HCT116 (cell line): ENCODE data around the gene TP53AIP1. TPM values are rescaled to one million over a fixed set of nuclear protein-coding genes. Genes with fewer than 3 reads are reported as not detected.

Experiments
- ATAC-seq: fragments of 200-7000 bp; cut with Tn5 transposase; 2 replicates; pipeline ENCODE4 v1.9.1; 2020; ENCODE audit warnings: mild to moderate bottlenecking, moderate library complexity
- BruUV-seq: library from RNA; stranded (reverse); fragments of 400-500 nt; replicated peaks from 2 replicates; lab custom pipeline; 2021; lab: Mats Ljungman, UMichigan
- CTCF ChIA-PET: fragments of 300-600 bp; sonication (Branson Sonifier 250); formaldehyde crosslinking; loops from one replicate; lab custom pipeline; 2021; ENCODE audit warnings: antibody characterized with exemption; lab: Charles Lee
- POLR2A ChIA-PET: fragments of 300-600, 350-600 bp; sonication (Branson Sonifier 250); formaldehyde crosslinking; loops from one replicate; lab custom pipeline; 2021; ENCODE audit warnings: antibody characterized with exemption; lab: Charles Lee
- RAD21 ChIA-PET, 2 experiments: fragments of 300-600 bp; sonication (Branson Sonifier 250); formaldehyde crosslinking; loops; one replicate each; lab custom pipeline; 2023; ENCODE audit warnings: low total read pairs in 2 of 2; ENCODE audit not compliant: uncharacterized antibody in 2 of 2, unreplicated experiment in 2 of 2, low non-redundant PET in 1 of 2; lab: Charles Lee
- DNase-seq: peaks from one replicate; pipeline ENCODE4 v3.0.0-alpha.2; 2010; ENCODE audit warnings: low read depth, low spot score
- H2AFZ ChIP-seq: fragments of 200-600 bp; shearing (Covaris generic), sonication (generic); 2 replicates; pipeline ENCODE4 v1.6.1; 2017; ENCODE audit warnings: low read depth, mixed run types, mixed read lengths, antibody characterized with exemption, low read length; ENCODE audit not compliant: poor library complexity, severe bottlenecking
- H3K27ac ChIP-seq: 2 replicates; pipeline ENCODE4 v1.5.1; 2012; ENCODE audit warnings: low read depth, low read length
- H3K27me3 ChIP-seq: fragments of 200-600 bp; sonication (generic); 2 replicates; pipeline ENCODE4 v1.6.1; 2016; ENCODE audit warnings: mixed run types, low read length, mixed read lengths; ENCODE audit not compliant: insufficient read depth
- H3K36me3 ChIP-seq, 2 experiments: fragments of 200-500 bp in 1 of 2; fragments of 200-600 bp in 1 of 2; sonication (Bioruptor generic) in 1 of 2; sonication (generic) in 1 of 2; 2 replicates each; pipeline versions ENCODE4 v1.5.1 to v1.6.1; 2014 to 2016; ENCODE audit warnings: low read length in 2 of 2, inconsistent platforms in 1 of 2, mixed read lengths in 1 of 2, mixed run types in 1 of 2; ENCODE audit not compliant: insufficient read depth in 2 of 2, control insufficient read depth in 1 of 2
- H3K4me1 ChIP-seq, 2 experiments: fragments of 200-600 bp in 1 of 2; sonication (generic) in 1 of 2; 2 replicates each; pipeline versions ENCODE4 v1.5.1 to v1.6.1; 2012 to 2017; ENCODE audit warnings: low read length in 2 of 2, inconsistent platforms in 1 of 2, mild to moderate bottlenecking in 1 of 2, mixed read lengths in 1 of 2, mixed run types in 1 of 2, moderate library complexity in 1 of 2; ENCODE audit not compliant: insufficient read depth in 2 of 2, control insufficient read depth in 1 of 2
- H3K4me2 ChIP-seq: fragments of 200-600 bp; sonication (generic); 2 replicates; pipeline ENCODE4 v1.6.1; 2017; ENCODE audit warnings: mixed run types, low read length, mixed read lengths
- H3K4me3 ChIP-seq, 2 experiments: fragments of 200-600 bp in 1 of 2; sonication (generic) in 1 of 2; replicated peaks in 1 of 2; 2 replicates each; pipeline ENCODE4 v1.5.1; 2011 to 2016; ENCODE audit warnings: low read length in 2 of 2, control low read depth in 1 of 2, low read depth in 1 of 2, mild to moderate bottlenecking in 1 of 2, mixed read lengths in 1 of 2, mixed run types in 1 of 2
- H3K79me2 ChIP-seq: fragments of 200-600 bp; sonication (generic); 2 replicates; pipeline ENCODE4 v1.6.1; 2017; ENCODE audit warnings: mild to moderate bottlenecking, mixed run types, low read length, moderate library complexity, mixed read lengths; ENCODE audit not compliant: insufficient read depth
- H3K9ac ChIP-seq: fragments of 200-600 bp; sonication (generic); 2 replicates; pipeline ENCODE4 v1.6.1; 2016; ENCODE audit warnings: low read length, mixed read lengths
- H3K9me2 ChIP-seq: fragments of 200-600 bp; sonication (generic), shearing (Covaris generic); 2 replicates; pipeline ENCODE4 v1.6.1; 2017; ENCODE audit warnings: mixed run types, mild to moderate bottlenecking, moderate library complexity; ENCODE audit not compliant: insufficient read depth
- H3K9me3 ChIP-seq, 2 experiments: fragments of 200-500 bp in 1 of 2; fragments of 200-600 bp in 1 of 2; sonication (Bioruptor generic) in 1 of 2; sonication (generic) in 1 of 2; 2 replicates each; pipeline ENCODE4 v1.6.1; 2014 to 2017; ENCODE audit warnings: low read length in 2 of 2, mixed read lengths in 2 of 2, inconsistent platforms in 1 of 2, low read depth in 1 of 2, mild to moderate bottlenecking in 1 of 2, mixed run types in 1 of 2, moderate library complexity in 1 of 2; ENCODE audit not compliant: control insufficient read depth in 1 of 2, insufficient read depth in 1 of 2
- H4K20me1 ChIP-seq: fragments of 200-600 bp; sonication (generic), shearing (Covaris generic); 2 replicates; pipeline ENCODE4 v1.6.1; 2017; ENCODE audit warnings: mixed run types, mild to moderate bottlenecking, moderate library complexity; ENCODE audit not compliant: insufficient read depth
- CBX3 ChIP-seq: IDR thresholded peaks from 2 replicates; pipeline ENCODE4 v1.6.1; 2012; ENCODE audit warnings: low read depth
- EGR1 ChIP-seq: IDR thresholded peaks from 2 replicates; pipeline ENCODE4 v1.6.1; 2012; ENCODE audit warnings: low read depth
- ELF1 ChIP-seq: IDR thresholded peaks from 2 replicates; pipeline ENCODE4 v1.6.1; 2012; ENCODE audit warnings: low read depth, borderline replicate concordance
- EZH2 ChIP-seq: fragments of 200-600 bp; sonication (generic); IDR thresholded peaks from 2 replicates; pipeline ENCODE4 v1.6.1; 2017; ENCODE audit warnings: antibody characterized with exemption, mixed run types
- FOSL1 ChIP-seq: IDR thresholded peaks from 2 replicates; pipeline ENCODE4 v1.6.1; 2012; ENCODE audit warnings: low read depth
- JUND ChIP-seq: IDR thresholded peaks from 2 replicates; pipeline ENCODE4 v1.6.1; 2012
- POLR2A ChIP-seq: IDR thresholded peaks from 2 replicates; pipeline ENCODE4 v1.7.0; 2011; ENCODE audit warnings: borderline replicate concordance; ENCODE audit not compliant: insufficient read depth, insufficient read length; ENCODE audit errors: extremely low read depth
- SIN3A ChIP-seq: IDR thresholded peaks from 2 replicates; pipeline ENCODE4 v1.6.1; 2012; ENCODE audit warnings: low read depth
- SP1 ChIP-seq: IDR thresholded peaks from 2 replicates; pipeline ENCODE4 v1.6.1; 2012; ENCODE audit warnings: low read depth
- SRF ChIP-seq: IDR thresholded peaks from 2 replicates; pipeline ENCODE4 v1.6.1; 2012; ENCODE audit warnings: low read depth
- YY1 ChIP-seq: IDR thresholded peaks from 2 replicates; pipeline ENCODE4 v1.6.1; 2011; ENCODE audit warnings: low read length, low read depth, moderate library complexity, mild to moderate bottlenecking; ENCODE audit not compliant: insufficient replicate concordance; ENCODE audit errors: extremely low read depth
- ZFX ChIP-seq: fragments of 450-650 bp; IDR thresholded peaks from 2 replicates; pipeline ENCODE4 v1.6.1; 2017
- intact Hi-C: fragments of 100-400 bp; cut with micrococcal nuclease; formaldehyde crosslinking; loops from 2 replicates; pipeline ENCODE4 v1.10.0; 2022
- total RNA-seq: library from RNA; stranded (reverse); gene quantifications from one replicate; pipeline ENCODE4 v1.2.1, GENCODE V29; 2021; ENCODE audit not compliant: unreplicated experiment
- TF ChIP-seq, protein P1 (sequence below): IDR thresholded peaks from 2 replicates; pipeline ENCODE4 v1.6.1; 2012
- TF ChIP-seq, protein P2 (sequence below): IDR thresholded peaks from 2 replicates; pipeline ENCODE4 v1.6.1; 2011; ENCODE audit warnings: mild to moderate bottlenecking, low read length, moderate library complexity; ENCODE audit not compliant: insufficient replicate concordance; ENCODE audit errors: extremely low read depth
- TF ChIP-seq, protein P3 (sequence below), 3 experiments: fragments of 200-600 bp in 1 of 3; sonication (generic) in 1 of 3; IDR thresholded peaks in 2 of 3; conservative IDR thresholded peaks in 1 of 3; 2 replicates each; pipeline ENCODE4 v1.5.1; 2012 to 2017; ENCODE audit warnings: low read depth in 2 of 3, low read length in 2 of 3, antibody characterized with exemption in 1 of 3, borderline replicate concordance in 1 of 3, control low read depth in 1 of 3, mild to moderate bottlenecking in 1 of 3, mixed read lengths in 1 of 3, mixed run types in 1 of 3, moderate library complexity in 1 of 3; ENCODE audit not compliant: insufficient read depth in 1 of 3

The TP53AIP1 gene
- total RNA-seq, 1 experiment from 2014 or later = 0.15 TPM

DNA sequence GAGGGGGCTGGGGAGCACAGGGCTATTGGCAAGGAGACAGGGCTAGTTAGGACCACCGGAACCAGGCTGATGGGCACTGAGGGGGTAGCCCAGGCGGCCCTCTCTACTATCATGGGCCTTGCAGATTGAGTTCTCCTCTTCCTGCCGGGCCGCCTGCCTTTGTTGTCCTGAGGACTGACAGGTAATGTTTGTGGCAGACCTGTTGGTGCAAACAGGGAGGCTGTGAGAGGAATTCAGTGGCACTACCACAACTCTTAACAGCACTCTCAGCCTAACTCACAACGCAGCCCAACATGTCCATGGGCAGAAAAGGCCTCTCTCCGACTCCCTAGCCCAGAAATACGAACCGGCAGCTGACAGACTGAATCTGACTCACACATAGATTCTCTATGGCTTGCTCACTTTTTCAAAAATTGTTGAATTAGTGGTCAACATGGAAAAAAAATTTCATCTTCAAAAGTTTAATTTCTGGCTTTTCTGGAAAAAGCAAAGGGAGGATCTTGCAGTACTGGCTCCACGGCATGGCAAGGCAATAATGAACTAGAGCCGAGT lies 40.1 kb downstream of the TP53AIP1 start:
- Histone ChIP-seq H3K9ac (no peak overlapping the region), H3K9me2 (no peaks in the 10 kb centered on the region), H3K79me2 (no peaks in the 10 kb centered on the region), H3K36me3 (no peaks in the 10 kb centered on the region), H3K27me3 (no peaks in the 10 kb centered on the region), H4K20me1 (no peaks in the 10 kb centered on the region), H2AFZ (no peak overlapping the region), H3K9me3 (no peaks in the 10 kb centered on the region), H3K4me3 (no peak overlapping the region), H3K4me2 (no peak overlapping the region), H3K4me1 (peaks cover 12 to 29% of the 10 kb centered on the region in 2 experiments), H3K27ac (no peak overlapping the region)
- DNase-seq = no peak
- POLR2A ChIA-PET = no interaction called here
- RAD21 ChIA-PET = no interaction called here
- no TSS peak for BruUV-seq
- TF ChIP-seq SIN3A (no peak), ELF1 (no peak), EGR1 (no peak), JUND (no peak), ZFX (no peak), EZH2 (no peak), FOSL1 (no peak), POLR2A (no peak), SP1 (no peak), SRF (no peak), YY1 (no peak), CBX3 (no peak)
- TF ChIP-seq, protein P1, sequence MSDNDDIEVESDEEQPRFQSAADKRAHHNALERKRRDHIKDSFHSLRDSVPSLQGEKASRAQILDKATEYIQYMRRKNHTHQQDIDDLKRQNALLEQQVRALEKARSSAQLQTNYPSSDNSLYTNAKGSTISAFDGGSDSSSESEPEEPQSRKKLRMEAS = no peak
- TF ChIP-seq, protein P2, sequence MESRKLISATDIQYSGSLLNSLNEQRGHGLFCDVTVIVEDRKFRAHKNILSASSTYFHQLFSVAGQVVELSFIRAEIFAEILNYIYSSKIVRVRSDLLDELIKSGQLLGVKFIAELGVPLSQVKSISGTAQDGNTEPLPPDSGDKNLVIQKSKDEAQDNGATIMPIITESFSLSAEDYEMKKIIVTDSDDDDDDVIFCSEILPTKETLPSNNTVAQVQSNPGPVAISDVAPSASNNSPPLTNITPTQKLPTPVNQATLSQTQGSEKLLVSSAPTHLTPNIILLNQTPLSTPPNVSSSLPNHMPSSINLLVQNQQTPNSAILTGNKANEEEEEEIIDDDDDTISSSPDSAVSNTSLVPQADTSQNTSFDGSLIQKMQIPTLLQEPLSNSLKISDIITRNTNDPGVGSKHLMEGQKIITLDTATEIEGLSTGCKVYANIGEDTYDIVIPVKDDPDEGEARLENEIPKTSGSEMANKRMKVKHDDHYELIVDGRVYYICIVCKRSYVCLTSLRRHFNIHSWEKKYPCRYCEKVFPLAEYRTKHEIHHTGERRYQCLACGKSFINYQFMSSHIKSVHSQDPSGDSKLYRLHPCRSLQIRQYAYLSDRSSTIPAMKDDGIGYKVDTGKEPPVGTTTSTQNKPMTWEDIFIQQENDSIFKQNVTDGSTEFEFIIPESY = no peak
- TF ChIP-seq, protein P3, sequence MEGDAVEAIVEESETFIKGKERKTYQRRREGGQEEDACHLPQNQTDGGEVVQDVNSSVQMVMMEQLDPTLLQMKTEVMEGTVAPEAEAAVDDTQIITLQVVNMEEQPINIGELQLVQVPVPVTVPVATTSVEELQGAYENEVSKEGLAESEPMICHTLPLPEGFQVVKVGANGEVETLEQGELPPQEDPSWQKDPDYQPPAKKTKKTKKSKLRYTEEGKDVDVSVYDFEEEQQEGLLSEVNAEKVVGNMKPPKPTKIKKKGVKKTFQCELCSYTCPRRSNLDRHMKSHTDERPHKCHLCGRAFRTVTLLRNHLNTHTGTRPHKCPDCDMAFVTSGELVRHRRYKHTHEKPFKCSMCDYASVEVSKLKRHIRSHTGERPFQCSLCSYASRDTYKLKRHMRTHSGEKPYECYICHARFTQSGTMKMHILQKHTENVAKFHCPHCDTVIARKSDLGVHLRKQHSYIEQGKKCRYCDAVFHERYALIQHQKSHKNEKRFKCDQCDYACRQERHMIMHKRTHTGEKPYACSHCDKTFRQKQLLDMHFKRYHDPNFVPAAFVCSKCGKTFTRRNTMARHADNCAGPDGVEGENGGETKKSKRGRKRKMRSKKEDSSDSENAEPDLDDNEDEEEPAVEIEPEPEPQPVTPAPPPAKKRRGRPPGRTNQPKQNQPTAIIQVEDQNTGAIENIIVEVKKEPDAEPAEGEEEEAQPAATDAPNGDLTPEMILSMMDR (IDR thresholded peaks at IDR 0.05 in 2 of 3, conservative IDR thresholded peaks at IDR 0.05 in 1 of 3; ENCODE audit: borderline replicate concordance in 1 of 3, insufficient read depth in 1 of 3, low read depth in 2 of 3, low read length in 2 of 3) = no peak
- ATAC-seq = no peak
- CTCF ChIA-PET = interaction anchor here (6.5 kb wide), 1 partner anchor 17 kb away, joined by 55 read pairs; no protein-coding TSS in a partner anchor
- intact Hi-C loops = no loop called here
